ENCODE results near the gene PROZ.

The PROZ gene

DNA sequence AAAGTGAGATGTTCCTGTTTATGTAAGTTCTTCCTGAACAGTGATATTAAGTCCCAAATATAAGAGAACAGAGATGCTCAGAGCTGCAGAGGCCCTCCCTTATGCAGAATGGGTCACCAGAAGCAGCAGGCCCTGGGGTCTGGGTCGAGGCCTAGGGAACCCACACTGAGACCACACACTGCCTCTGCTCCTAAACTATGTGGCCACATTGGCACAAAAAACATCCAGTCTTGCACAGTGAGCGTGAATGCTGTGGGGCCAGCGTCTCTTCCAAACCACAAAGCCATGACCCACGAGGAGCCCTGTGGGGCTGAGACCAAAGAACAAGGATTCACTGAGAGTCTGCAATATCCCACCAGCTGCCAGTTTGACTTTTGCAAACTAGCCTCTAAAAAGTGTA lies 23.6 kb downstream of the PROZ start:
- DNase-seq (ENCODE audit: low read depth) = no peak
- TF ChIP-seq, protein P1, sequence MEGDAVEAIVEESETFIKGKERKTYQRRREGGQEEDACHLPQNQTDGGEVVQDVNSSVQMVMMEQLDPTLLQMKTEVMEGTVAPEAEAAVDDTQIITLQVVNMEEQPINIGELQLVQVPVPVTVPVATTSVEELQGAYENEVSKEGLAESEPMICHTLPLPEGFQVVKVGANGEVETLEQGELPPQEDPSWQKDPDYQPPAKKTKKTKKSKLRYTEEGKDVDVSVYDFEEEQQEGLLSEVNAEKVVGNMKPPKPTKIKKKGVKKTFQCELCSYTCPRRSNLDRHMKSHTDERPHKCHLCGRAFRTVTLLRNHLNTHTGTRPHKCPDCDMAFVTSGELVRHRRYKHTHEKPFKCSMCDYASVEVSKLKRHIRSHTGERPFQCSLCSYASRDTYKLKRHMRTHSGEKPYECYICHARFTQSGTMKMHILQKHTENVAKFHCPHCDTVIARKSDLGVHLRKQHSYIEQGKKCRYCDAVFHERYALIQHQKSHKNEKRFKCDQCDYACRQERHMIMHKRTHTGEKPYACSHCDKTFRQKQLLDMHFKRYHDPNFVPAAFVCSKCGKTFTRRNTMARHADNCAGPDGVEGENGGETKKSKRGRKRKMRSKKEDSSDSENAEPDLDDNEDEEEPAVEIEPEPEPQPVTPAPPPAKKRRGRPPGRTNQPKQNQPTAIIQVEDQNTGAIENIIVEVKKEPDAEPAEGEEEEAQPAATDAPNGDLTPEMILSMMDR (IDR thresholded peaks at IDR 0.05; ENCODE audit: control insufficient read depth, extremely low read depth, insufficient read depth) = no peak

DNA sequence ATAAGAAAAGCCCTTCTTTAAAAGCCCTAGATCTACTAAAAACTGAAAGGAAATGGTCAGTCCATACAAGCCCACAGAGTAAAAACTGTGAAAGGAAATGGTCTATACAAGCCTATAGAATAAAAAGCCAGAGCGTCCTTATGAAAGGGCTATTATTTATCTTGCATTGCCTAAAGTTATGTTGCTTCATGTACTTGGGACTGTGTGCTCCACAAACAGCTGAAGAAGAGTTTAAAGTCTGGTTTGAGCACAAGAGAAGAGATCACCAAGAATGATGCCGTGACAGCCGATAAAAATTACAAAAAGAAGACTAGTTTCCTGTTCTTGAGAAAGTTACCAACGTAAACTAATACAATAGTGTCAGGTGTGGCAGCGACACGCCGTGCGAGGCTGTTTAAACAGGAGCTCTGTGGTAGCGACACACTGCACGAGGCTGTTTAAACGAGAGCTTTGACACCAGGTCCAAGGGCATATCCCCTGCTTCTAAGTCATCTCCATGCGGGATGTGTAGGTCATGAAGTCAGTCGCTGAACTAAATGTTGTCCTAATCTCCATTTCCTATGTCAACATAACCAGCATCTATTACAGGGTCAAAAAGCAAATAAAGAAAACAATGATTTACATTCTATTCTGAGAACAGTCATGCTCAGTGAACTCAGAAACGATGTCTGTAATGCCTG lies 25.1 kb downstream of the PROZ start:
- TF ChIP-seq, protein P1 (IDR thresholded peaks at IDR 0.05; ENCODE audit: control insufficient read depth, extremely low read depth, insufficient read depth) = no peak
- H3K4me3 ChIP-seq (ENCODE audit: low read depth, low read length) = no peak overlapping the region
- no peak for DNase-seq (ENCODE audit: low read depth)

More for the DNA sequence above, 23.6 kb downstream of the PROZ start:
- H3K4me3 ChIP-seq (ENCODE audit: low read depth, low read length) = no peak overlapping the region

DNA sequence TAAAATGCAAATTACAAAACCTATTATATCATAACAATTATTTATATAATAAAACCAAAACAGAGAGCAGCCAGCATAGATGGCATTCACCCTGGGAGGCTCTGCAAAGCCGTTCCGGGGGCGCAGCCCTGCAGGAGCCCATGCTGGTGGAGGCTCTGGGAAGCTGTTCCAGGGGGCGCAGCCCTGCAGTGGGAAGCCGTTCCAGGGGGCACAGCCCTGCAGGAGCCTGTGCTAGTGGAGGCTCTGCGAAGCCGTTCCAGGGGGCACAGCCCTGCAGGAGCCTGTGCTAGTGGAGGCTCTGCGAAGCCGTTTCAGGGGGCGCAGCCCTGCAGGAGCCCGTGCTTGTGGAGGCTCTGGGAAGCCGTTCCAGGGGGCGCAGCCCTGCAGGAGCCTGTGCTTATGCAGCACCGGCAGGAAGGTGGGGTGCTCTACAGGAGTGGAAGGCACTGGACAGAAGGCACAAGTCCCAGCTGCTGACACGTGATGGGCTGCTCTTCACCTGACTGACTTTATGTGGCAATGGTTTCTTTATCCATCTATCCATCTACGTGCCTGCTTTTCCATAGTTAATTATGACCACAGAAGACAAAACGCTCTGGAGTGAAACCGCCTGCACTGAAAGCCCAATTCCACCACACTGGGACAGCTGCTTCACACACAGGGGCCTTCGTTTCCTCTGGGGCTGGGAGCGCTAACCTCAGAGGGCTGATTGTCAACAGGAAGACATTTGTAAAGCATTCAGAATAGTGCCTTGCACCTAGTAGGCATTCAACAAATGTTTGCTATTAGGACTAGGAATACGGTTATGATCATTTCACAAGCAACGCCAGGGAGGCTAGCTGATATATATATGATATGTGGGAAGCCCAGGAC lies 26.4 kb downstream of the PROZ start:
- TF ChIP-seq, protein P1 (IDR thresholded peaks at IDR 0.05; ENCODE audit: control insufficient read depth, extremely low read depth, insufficient read depth) = no peak

DNA sequence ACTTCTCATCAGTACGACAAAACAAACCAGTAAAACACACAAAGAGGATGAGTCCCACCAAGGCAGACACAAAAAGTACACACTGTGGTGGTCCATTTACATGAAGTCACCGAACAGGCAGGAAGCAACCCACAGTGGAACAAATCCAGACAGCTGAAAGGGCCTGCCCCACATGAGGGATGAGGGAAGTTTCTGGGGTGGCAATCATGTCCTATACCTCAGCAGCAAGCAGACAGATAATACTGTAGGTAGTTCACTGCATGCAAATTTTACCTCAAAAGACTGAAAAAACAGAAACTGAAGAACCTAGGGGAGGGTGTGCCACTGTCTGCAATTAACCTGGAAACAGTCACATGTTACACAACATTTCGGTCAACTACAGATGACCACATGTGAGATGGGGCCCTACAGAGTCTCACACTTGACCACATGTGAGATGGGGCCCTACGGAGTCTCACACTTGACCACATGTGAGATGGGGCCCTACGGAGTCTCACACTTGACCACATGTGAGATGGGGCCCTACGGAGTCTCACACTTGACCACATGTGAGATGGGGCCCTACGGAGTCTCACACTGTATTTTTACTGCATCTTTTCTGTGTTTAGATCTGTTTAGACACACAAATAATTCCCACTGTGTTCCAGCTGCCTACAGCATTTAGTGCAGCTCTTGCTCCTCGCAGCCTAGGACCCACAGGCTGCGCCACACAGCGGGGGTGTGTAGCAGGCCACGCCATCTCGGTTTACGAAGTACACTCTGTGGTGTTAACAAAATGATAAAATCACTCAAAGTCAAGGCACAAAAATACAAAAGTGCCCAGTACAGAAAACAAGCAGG lies 27.8 kb downstream of the PROZ start:
- no peak for DNase-seq (ENCODE audit: low read depth)
- TF ChIP-seq, protein P1 (IDR thresholded peaks at IDR 0.05; ENCODE audit: control insufficient read depth, extremely low read depth, insufficient read depth) = no peak
- no peak overlapping the region for H3K4me3 ChIP-seq (ENCODE audit: low read depth, low read length)

More for the DNA sequence above, 26.4 kb downstream of the PROZ start:
- no peak for DNase-seq (ENCODE audit: low read depth)
- no peak overlapping the region for H3K4me3 ChIP-seq (ENCODE audit: low read depth, low read length)

DNA sequence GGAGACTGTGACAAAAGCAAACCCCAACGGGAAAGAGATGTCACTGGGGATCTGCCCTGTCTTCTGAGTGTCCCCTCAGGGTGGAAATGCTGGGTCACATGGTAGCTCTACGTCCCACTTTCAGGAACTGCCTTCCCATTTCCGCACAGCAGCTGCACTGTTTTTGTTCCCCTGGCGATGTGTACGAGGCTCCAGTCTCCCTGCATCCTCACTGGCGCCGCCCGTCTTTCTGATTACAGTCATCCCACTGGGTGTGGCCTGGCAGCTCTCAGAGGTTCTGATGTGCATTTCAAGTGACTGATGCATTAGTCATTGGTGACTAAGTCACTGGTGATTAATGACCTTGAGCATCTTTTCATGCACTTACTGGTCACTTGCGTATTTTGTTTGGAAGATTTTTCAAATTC lies 28.8 kb downstream of the PROZ start:
- TF ChIP-seq, protein P1 (IDR thresholded peaks at IDR 0.05; ENCODE audit: control insufficient read depth, extremely low read depth, insufficient read depth) = no peak
- H3K4me3 ChIP-seq (ENCODE audit: low read depth, low read length) = no peak overlapping the region
- no peak for DNase-seq (ENCODE audit: low read depth)

DNA sequence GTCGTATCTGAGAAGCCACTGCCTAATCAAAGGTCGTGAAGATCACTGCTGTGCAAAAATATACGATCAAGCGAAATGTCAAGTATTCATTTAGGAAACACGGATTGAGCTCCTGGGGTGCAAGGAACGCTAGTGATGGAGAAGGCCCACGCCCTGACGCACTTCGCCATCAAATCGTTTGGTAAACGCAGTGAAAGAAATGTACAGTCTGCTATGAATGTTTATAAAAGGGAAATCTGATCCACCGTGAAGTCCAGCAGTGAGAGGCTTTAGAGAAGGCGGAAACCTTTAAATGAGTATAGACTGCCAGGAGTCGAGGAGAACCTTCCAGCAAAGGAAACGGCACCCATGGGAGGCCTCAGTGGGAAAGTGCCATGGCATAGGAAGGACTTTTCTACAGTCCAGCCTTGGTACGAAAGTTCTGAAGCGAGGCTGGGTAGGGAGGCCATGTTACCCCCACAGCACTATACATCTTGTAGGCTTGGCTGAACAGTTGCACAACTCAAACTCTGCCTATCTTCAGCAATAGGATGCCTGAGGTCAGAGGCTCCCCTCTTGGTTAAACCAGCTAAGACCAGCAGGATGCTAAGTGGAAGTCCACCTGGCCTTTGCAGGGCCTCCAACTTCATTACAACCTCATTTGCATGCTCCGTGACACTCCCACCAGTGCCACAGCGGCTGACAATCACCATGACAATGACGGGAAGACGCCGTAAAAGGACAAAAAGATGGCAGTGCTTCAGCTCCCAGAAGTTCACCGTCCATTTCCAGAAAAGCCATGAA lies 29.6 kb downstream of the PROZ start:
- no peak overlapping the region for H3K4me3 ChIP-seq (ENCODE audit: low read depth, low read length)
- no peak for DNase-seq (ENCODE audit: low read depth)
- TF ChIP-seq, protein P1 (IDR thresholded peaks at IDR 0.05; ENCODE audit: control insufficient read depth, extremely low read depth, insufficient read depth) = no peak
